ENCODE results near the gene HYPK.
A peak's percentile ranks its signal among the peaks of the same experiment; 100 is the strongest.

HYPK gene

GRCh38 chr15:43800286-43801141 is at the start of gene HYPK:
Gene HYPK (plus strand): TSS chr15:43800599. CDS start chr15:43800623, 24 bp downstream.
- DNase-seq: peak; percentile 87

GRCh38 chr15:43751885-43752284 is 48.5 kb upstream of the HYPK start:
- no peak for DNase-seq

DNA sequence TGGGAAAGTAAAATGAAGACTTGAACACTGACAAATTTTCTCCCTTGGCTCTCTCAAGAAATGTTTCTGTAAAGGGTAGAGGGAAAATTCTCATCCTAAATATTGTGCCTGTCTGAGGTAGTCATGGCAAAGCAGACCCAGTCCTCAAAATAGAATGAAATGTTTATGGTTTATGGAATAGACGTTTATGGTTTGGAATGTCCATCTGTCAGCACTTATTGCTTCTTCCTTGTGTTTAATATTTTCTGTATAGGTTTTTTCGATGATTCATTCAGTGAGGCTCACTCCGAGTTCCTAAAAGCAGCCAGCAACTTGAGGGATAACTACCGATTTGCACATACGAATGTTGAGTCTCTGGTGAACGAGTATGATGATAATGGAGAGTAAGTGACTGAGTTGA is 37.6 kb upstream of the HYPK start:
- DNase-seq: no peak

- no peak for DNase-seq
These were observed 36.5 kb upstream of the HYPK start for GRCh38 chr15:43763819-43764446.

GRCh38 chr15:43769584-43770228 is 30.7 kb upstream of the HYPK start:
- peak; percentile 66 for DNase-seq

DNA sequence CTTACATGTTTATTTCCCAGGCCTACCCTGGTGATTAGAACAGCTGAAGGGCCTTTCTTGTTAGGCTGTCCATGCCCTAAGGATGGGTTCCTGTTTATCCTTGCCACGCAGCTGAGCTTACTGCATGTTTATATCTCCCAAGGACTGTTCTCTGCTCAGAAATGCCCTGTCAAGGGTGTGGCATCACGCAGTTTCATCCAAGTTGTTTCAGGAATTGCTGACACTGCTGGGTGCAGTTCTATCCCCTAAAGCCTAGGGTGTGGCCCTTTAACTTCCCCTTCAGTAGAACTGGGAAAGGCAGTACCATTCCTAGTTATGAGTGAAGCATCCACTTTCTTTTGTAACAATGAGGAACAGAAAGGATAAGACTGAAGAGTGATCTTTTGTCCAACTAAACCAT is 28.6 kb upstream of the HYPK start:
- no peak for DNase-seq

- no peak for DNase-seq
These were observed 27.8 kb upstream of the HYPK start for GRCh38 chr15:43772624-43773023.

DNA sequence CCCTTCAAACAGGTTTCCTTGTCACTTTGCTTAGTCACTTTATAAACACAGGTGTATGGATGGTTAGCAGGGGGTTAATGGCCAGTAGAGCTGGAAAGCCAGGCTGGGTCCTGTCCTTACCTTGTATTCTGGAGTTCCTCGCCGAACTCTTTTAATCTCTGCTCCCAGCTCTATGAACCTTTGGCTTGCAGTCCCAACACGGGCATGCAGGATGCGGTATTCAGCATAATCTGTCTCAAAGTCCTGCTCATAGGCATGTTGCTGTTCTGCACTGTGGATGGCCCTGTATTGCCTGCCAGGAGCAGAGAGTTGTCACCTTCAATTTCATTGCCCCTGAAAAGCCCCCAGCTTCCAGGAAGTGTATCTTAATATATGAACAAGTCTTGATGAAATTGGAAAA is 26.3 kb upstream of the HYPK start:
- DNase-seq: no peak

- DNase-seq: peak; percentile 54
These were observed 24.9 kb upstream of the HYPK start for GRCh38 chr15:43775411-43775965.

- DNase-seq: peak; percentile 6
These were observed 24.2 kb upstream of the HYPK start for GRCh38 chr15:43776101-43776717.

DNA sequence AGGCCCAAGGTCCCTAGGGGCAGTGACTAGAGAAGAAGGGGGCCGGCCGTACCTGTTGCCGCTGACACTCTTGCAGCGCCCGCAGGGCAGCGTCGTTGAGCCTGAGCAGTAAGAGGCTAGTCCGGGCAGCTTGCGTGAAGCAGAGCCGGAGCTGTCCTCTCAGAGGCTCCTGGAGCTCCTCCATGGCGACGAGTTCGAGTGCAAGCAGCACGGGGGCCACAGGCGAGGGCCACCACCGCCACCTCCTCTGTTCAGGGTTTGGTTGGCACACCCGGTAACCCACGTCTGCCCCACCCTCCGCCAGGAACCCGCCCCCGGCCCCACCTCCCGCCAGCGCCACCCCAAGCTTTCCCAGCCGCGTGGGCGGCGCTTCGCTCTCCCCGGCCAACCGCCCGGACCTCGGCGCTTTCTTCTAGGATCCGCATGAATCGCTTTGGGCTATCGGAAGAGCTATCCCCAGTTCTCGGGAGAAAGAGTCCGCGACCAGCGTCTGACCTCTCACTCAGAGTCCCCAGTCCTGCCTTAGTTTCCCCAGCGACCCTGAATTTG is 23.6 kb upstream of the HYPK start, which contains the start of gene ELL3:
ELL3 (minus strand) TSS at position 249 of the 549 bp plus-strand sequence; CDS start at position 184, 65 bp downstream.
- DNase-seq: peak; percentile 84

DNA sequence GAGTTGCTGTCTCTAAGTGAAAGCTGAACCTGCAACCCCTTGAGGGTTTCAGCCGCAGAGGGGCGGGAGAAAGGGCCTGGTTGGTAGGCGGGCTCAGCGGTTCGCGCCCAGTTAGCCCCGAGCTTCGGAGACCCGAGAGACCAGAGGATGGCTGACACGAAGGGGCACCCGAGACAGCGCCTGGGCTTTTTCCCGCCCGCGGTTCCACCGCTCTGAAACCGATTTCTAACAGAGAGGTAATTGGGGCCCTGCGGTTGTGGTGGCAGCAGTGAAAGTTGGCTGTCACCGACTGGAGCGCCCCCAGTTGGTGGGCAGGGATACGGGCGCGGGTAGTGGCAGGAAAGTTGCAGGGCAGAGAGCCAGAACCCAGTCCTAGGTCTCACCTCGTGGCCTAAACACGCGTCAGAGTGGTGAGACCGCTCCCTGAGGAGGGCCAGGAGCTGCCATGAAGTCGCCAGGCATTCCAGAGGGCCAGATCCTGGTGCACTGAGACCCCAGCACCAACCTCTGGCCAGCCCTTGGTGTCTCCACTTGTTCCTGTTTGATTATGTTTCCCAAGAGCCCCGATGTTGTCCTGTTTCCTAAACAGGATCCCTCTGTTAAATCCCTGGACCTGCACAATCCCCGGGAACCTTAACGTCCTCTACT is 23.0 kb upstream of the HYPK start:
- no peak for DNase-seq

DNA sequence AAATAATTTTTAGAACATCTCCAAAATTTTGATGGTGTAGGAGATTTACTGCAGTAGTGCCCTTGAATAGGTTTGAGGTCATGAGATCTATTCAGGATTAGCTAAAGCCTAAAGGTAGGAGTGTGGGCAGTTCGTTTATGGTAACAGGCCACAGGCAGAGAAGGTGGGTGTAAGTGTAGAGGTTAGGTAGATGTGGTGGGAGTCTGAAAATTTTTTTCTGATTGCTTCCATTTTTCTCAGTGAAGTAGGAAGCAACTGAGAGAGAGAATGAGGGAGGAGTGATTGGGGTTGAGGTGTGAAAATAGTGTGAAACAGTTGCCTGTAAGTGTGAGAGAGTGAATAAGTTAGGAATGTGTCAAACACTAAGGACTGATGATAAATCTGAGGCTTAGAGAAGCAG is 21.4 kb upstream of the HYPK start:
- DNase-seq: no peak

- DNase-seq: no peak
These were observed 11.0 kb upstream of the HYPK start for GRCh38 chr15:43789409-43789808.

- DNase-seq: peak; percentile 100
These were observed 8.2 kb upstream of the HYPK start, which contains the start of gene SERF2 for GRCh38 chr15:43791993-43792760. Gene SERF2 (plus strand): TSS chr15:43792320. CDS start chr15:43792377, 57 bp downstream.

GRCh38 chr15:43792761-43793476 is 7.5 kb upstream of the HYPK start:
- DNase-seq: peak; percentile 43

- no peak for DNase-seq
These were observed 6.8 kb upstream of the HYPK start for GRCh38 chr15:43793647-43794046.

- peak; percentile 64 for DNase-seq
These were observed 5.9 kb upstream of the HYPK start for GRCh38 chr15:43794269-43795037.

DNA sequence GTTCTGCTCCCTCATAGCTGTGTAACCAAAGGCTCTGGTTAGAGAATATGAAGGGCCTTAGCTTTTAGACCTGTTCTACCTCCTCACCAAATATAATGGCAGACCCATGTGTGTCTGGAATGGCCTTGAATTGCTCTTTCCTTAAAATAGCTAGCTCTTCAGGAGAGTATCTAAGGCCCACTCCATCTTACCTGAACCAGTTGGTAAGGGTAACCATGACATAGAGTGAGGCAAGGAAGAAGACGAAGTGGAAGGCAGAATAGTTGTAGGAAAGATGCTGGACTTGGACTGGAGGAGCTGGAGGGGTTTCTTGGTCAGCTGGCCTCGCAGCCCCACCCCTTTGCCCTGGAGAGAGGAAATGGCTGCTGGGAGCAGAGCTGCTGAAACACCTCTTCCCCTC is 5.2 kb upstream of the HYPK start:
- DNase-seq: no peak

DNA sequence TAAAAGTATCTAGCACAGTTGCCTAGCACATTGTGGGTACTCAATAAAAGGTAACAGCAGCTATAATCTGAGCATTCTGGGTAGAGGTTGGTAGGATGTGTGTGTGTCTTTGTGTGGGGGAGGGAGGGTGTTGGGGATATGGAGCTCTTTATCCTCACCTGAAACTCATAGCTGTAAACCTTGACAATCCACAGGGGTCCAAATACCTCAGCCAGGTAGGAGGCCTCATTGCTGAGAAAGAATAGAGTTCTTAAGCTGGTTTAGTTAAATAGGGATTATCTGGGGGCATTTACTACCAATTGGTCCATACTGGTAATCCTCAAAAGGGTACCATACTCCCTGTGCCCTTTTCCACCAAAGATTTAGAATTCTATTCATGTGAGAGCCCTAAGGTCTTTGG is 4.4 kb upstream of the HYPK start:
- DNase-seq: no peak

Measured in EL (cell line).